NCI-H2227 treated with DMSO at 0.1 percent for 48 hours (cell line): ENCODE data around the gene CCDC93.

ENCODE experiments used
- DNase-seq: peaks from one replicate; lab custom pipeline; 2025; lab: John Stamatoyannopoulos, UW

Gene CCDC93

GRCh38 chr2:117987121-117987520 lies 26.7 kb downstream of the CCDC93 start:
- DNase-seq = no peak

- DNase-seq = no peak
Observed at GRCh38 chr2:117985092-117985491, 28.8 kb downstream of the CCDC93 start.

- no peak for DNase-seq
Observed at GRCh38 chr2:117984208-117984607, 29.7 kb downstream of the CCDC93 start.

- DNase-seq = no peak
Observed at GRCh38 chr2:117983040-117983439, 30.8 kb downstream of the CCDC93 start.

- DNase-seq = no peak
Observed at GRCh38 chr2:117982376-117983033, 31.4 kb downstream of the CCDC93 start.

- DNase-seq = no peak
Observed at GRCh38 chr2:117981810-117982209, 32.1 kb downstream of the CCDC93 start.

GRCh38 chr2:117980783-117981676 lies 32.8 kb downstream of the CCDC93 start:
- no peak for DNase-seq

- DNase-seq = no peak
Observed at GRCh38 chr2:117979911-117980701, 33.8 kb downstream of the CCDC93 start.

GRCh38 chr2:117977696-117978095 lies 36.2 kb downstream of the CCDC93 start:
- no peak for DNase-seq

GRCh38 chr2:117976581-117976980 lies 37.3 kb downstream of the CCDC93 start:
- no peak for DNase-seq

- DNase-seq = no peak
Observed at GRCh38 chr2:117973498-117974082, 40.3 kb downstream of the CCDC93 start.

- DNase-seq = no peak
Observed at GRCh38 chr2:117972476-117973123, 41.3 kb downstream of the CCDC93 start.

- DNase-seq = no peak
Observed at GRCh38 chr2:117968722-117969121, 45.1 kb downstream of the CCDC93 start.

- no peak for DNase-seq
Observed at GRCh38 chr2:117967977-117968718, 45.7 kb downstream of the CCDC93 start.

- no peak for DNase-seq
Observed at GRCh38 chr2:117963446-117963845, 50.4 kb downstream of the CCDC93 start.

GRCh38 chr2:117961201-117961600 lies 52.7 kb downstream of the CCDC93 start:
- no peak for DNase-seq

- no peak for DNase-seq
Observed at GRCh38 chr2:117960231-117960630, 53.6 kb downstream of the CCDC93 start.

GRCh38 chr2:117958186-117958585 lies 55.7 kb downstream of the CCDC93 start:
- DNase-seq = no peak

GRCh38 chr2:117957616-117958015 lies 56.3 kb downstream of the CCDC93 start:
- no peak for DNase-seq

GRCh38 chr2:117956036-117956796 lies 57.7 kb downstream of the CCDC93 start:
- no peak for DNase-seq
